Measurements from ENCODE around the gene ANXA10.

- TF ChIP-seq BHLHE40 (IDR thresholded peaks at IDR 0.05; ENCODE audit: borderline replicate concordance) = no peak
- no peak for TF ChIP-seq SP1 (IDR thresholded peaks at IDR 0.05)
- TF ChIP-seq NFRKB (IDR thresholded peaks at IDR 0.05) = no peak
- TF ChIP-seq FOXK2 (IDR thresholded peaks at IDR 0.05) = no peak
These were observed 70.8 kb downstream of the ANXA10 start for GRCh38 chr4:168163106-168163505.
